ENCODE measurements around the gene CRYGC. TPM values are rescaled to one million over a fixed set of nuclear protein-coding genes. Genes with fewer than 3 reads are reported as not detected.
A peak's percentile ranks its signal among the peaks of the same experiment; 100 is the strongest.
"Not testable (repeated sequence)": the region's sequence is repeated elsewhere in the genome, so short reads cannot be mapped to it uniquely, and the experiment has no call there.

CRYGC gene
- total RNA-seq, 1 experiment from 2014 or later: not detected

- Mint-ChIP-seq H3K4me3 (ENCODE audit: low read depth, unreplicated experiment) (no peak overlapping the region), H3K9me3 (ENCODE audit: low read depth, unreplicated experiment) (peaks cover 7% of the 10 kb centered on the region), H3K27ac (ENCODE audit: unreplicated experiment) (peak overlapping the region; percentile 20), H3K27me3 (ENCODE audit: unreplicated experiment) (no peaks in the 10 kb centered on the region), H3K4me1 (ENCODE audit: low read depth, unreplicated experiment) (peaks cover 22% of the 10 kb centered on the region), H3K36me3 (ENCODE audit: insufficient read depth, unreplicated experiment) (no peaks in the 10 kb centered on the region)
- intact Hi-C loops (cut with micrococcal nuclease; ENCODE audit: unreplicated experiment): no loop called here
- TF ChIP-seq CTCF (IDR thresholded peaks at IDR 0.05; ENCODE audit: unreplicated experiment): no peak
- no TSS peak for BruUV-seq (replicated peaks)
- DNase-seq: no peak
- CTCF ChIA-PET: no interaction called here
Observed at GRCh38 chr2:208142240-208142924, 12.8 kb upstream of the CRYGC start.

- Mint-ChIP-seq H3K36me3 (ENCODE audit: insufficient read depth, unreplicated experiment) (no peaks in the 10 kb centered on the region), H3K4me3 (ENCODE audit: low read depth, unreplicated experiment) (no peak overlapping the region), H3K27me3 (ENCODE audit: unreplicated experiment) (no peaks in the 10 kb centered on the region), H3K4me1 (ENCODE audit: low read depth, unreplicated experiment) (peaks cover 22% of the 10 kb centered on the region), H3K27ac (ENCODE audit: unreplicated experiment) (no peak overlapping the region), H3K9me3 (ENCODE audit: low read depth, unreplicated experiment) (peaks cover 7% of the 10 kb centered on the region)
- DNase-seq: no peak
- BruUV-seq (replicated peaks): no TSS peak
- intact Hi-C loops (cut with micrococcal nuclease; ENCODE audit: unreplicated experiment): no loop called here
- TF ChIP-seq CTCF (IDR thresholded peaks at IDR 0.05; ENCODE audit: unreplicated experiment): no peak
- CTCF ChIA-PET: no interaction called here
Observed at GRCh38 chr2:208139447-208139846, 9.8 kb upstream of the CRYGC start.

- intact Hi-C loops (cut with micrococcal nuclease; ENCODE audit: unreplicated experiment); H3K9me3 Mint-ChIP-seq (ENCODE audit: low read depth, unreplicated experiment); H3K4me3 Mint-ChIP-seq (ENCODE audit: low read depth, unreplicated experiment); H3K36me3 Mint-ChIP-seq (ENCODE audit: insufficient read depth, unreplicated experiment); DNase-seq; H3K27ac Mint-ChIP-seq (ENCODE audit: unreplicated experiment); CTCF ChIA-PET; H3K27me3 Mint-ChIP-seq (ENCODE audit: unreplicated experiment); BruUV-seq (replicated peaks): not testable (repeated sequence)
- H3K4me1 Mint-ChIP-seq (ENCODE audit: low read depth, unreplicated experiment): peaks cover 19% of the 10 kb centered on the region
Observed at GRCh38 chr2:208138334-208138733, 8.7 kb upstream of the CRYGC start.

GRCh38 chr2:208136716-208137094 is 7.1 kb upstream of the CRYGC start:
- intact Hi-C loops (cut with micrococcal nuclease; ENCODE audit: unreplicated experiment): no loop called here
- CTCF ChIA-PET: no interaction called here
- BruUV-seq (replicated peaks): no TSS peak
- H3K27ac Mint-ChIP-seq (ENCODE audit: unreplicated experiment): no peak overlapping the region
- peaks cover 7% of the 10 kb centered on the region for H3K9me3 Mint-ChIP-seq (ENCODE audit: low read depth, unreplicated experiment)
- TF ChIP-seq CTCF (IDR thresholded peaks at IDR 0.05; ENCODE audit: unreplicated experiment): no peak
- H3K27me3 Mint-ChIP-seq (ENCODE audit: unreplicated experiment): no peaks in the 10 kb centered on the region
- no peaks in the 10 kb centered on the region for H3K36me3 Mint-ChIP-seq (ENCODE audit: insufficient read depth, unreplicated experiment)
- no peak overlapping the region for H3K4me3 Mint-ChIP-seq (ENCODE audit: low read depth, unreplicated experiment)
- no peak for DNase-seq
- H3K4me1 Mint-ChIP-seq (ENCODE audit: low read depth, unreplicated experiment): peaks cover 2% of the 10 kb centered on the region

All from Calu3 (cell line).